ENCODE data around the gene CEP70. TPM values are rescaled to one million over a fixed set of nuclear protein-coding genes. Genes with fewer than 3 reads are reported as not detected.

The CEP70 gene
- total and polyA plus RNA-seq, 10 of the 15 experiments (the other 5 are each of a cell fraction or from before 2014, with no cell fraction given), result 1.4 to 9.3 (median 2.2) TPM

- DNase-seq (ENCODE audit: low read depth, low spot score) (no peak), FAIRE-seq (no peak), ATAC-seq (no peak)
- TF ChIP-seq ZNF217 (IDR thresholded peaks at IDR 0.05), result no peak
- TF ChIP-seq BCL11A (IDR thresholded peaks at IDR 0.05; ENCODE audit: low read depth, low read length), result no peak
- TF ChIP-seq, protein P1, sequence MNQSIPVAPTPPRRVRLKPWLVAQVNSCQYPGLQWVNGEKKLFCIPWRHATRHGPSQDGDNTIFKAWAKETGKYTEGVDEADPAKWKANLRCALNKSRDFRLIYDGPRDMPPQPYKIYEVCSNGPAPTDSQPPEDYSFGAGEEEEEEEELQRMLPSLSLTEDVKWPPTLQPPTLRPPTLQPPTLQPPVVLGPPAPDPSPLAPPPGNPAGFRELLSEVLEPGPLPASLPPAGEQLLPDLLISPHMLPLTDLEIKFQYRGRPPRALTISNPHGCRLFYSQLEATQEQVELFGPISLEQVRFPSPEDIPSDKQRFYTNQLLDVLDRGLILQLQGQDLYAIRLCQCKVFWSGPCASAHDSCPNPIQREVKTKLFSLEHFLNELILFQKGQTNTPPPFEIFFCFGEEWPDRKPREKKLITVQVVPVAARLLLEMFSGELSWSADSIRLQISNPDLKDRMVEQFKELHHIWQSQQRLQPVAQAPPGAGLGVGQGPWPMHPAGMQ (IDR thresholded peaks at IDR 0.05; ENCODE audit: borderline replicate concordance), result no peak
- TF ChIP-seq, protein P2, sequence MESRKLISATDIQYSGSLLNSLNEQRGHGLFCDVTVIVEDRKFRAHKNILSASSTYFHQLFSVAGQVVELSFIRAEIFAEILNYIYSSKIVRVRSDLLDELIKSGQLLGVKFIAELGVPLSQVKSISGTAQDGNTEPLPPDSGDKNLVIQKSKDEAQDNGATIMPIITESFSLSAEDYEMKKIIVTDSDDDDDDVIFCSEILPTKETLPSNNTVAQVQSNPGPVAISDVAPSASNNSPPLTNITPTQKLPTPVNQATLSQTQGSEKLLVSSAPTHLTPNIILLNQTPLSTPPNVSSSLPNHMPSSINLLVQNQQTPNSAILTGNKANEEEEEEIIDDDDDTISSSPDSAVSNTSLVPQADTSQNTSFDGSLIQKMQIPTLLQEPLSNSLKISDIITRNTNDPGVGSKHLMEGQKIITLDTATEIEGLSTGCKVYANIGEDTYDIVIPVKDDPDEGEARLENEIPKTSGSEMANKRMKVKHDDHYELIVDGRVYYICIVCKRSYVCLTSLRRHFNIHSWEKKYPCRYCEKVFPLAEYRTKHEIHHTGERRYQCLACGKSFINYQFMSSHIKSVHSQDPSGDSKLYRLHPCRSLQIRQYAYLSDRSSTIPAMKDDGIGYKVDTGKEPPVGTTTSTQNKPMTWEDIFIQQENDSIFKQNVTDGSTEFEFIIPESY (IDR thresholded peaks at IDR 0.05), result no peak
- TF ChIP-seq TAF1 (IDR thresholded peaks at IDR 0.05; ENCODE audit: borderline replicate concordance, low read depth, low read length), result no peak
- no peak for TF ChIP-seq KDM1A (IDR thresholded peaks at IDR 0.05; ENCODE audit: borderline replicate concordance)
- no peak for TF ChIP-seq SPI1 (IDR thresholded peaks at IDR 0.05; ENCODE audit: borderline replicate concordance, insufficient read depth, low read depth, low read length)
- TF ChIP-seq, protein P3, sequence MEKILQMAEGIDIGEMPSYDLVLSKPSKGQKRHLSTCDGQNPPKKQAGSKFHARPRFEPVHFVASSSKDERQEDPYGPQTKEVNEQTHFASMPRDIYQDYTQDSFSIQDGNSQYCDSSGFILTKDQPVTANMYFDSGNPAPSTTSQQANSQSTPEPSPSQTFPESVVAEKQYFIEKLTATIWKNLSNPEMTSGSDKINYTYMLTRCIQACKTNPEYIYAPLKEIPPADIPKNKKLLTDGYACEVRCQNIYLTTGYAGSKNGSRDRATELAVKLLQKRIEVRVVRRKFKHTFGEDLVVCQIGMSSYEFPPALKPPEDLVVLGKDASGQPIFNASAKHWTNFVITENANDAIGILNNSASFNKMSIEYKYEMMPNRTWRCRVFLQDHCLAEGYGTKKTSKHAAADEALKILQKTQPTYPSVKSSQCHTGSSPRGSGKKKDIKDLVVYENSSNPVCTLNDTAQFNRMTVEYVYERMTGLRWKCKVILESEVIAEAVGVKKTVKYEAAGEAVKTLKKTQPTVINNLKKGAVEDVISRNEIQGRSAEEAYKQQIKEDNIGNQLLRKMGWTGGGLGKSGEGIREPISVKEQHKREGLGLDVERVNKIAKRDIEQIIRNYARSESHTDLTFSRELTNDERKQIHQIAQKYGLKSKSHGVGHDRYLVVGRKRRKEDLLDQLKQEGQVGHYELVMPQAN (conservative IDR thresholded peaks at IDR 0.05), result no peak
- TF ChIP-seq CHD2 (IDR thresholded peaks at IDR 0.05; ENCODE audit: borderline replicate concordance, low read depth, low read length), result no peak
- no peak for TF ChIP-seq ATF7 (IDR thresholded peaks at IDR 0.05; ENCODE audit: low read depth)
- CTCF ChIA-PET, result interaction anchor here (1.4 to 1.7 kb wide), 2 partner anchors 454 to 461 kb away, joined by 5 to 6 read pairs; no protein-coding TSS in a partner anchor
- Histone ChIP-seq H4K20me1 (ENCODE audit: control insufficient read depth, insufficient read depth) (no peaks in the 10 kb centered on the region), H3K9me3 (replicated peaks; ENCODE audit: control insufficient read depth, insufficient read depth, low read length) (no peaks in the 10 kb centered on the region), H3K4me3 (no peak overlapping the region), H2AFZ (ENCODE audit: control insufficient read depth, low read depth, low read length) (no peak overlapping the region), H3K27ac (ENCODE audit: control insufficient read depth, insufficient read depth) (no peak overlapping the region), H3K4me2 (ENCODE audit: control insufficient read depth, insufficient read depth) (no peak overlapping the region), H3K27me3 (replicated peaks in 1 of 2; ENCODE audit: control insufficient read depth in 2 of 2, insufficient read depth in 2 of 2, low read length in 1 of 2) (no peaks in the 10 kb centered on the region; a peak in 3 of 4 replicates), H3K36me3 (ENCODE audit: control insufficient read depth in 2 of 2, insufficient read depth in 2 of 2, low read length in 1 of 2) (no peaks in the 10 kb centered on the region), H3K79me2 (ENCODE audit: control insufficient read depth, insufficient read depth, low read length) (no peaks in the 10 kb centered on the region), H3K4me1 (ENCODE audit: control insufficient read depth, insufficient read depth, low read length) (no peaks in the 10 kb centered on the region), H3K9ac (ENCODE audit: control insufficient read depth, insufficient read depth, low read length) (no peak overlapping the region)
- intact Hi-C loops (cut with micrococcal nuclease; ENCODE audit: unreplicated experiment), result no loop called here
- no TSS peak for BruUV-seq (replicated peaks)
- in situ Hi-C loops (cut with MboI), result no loop called here
- RAD21 ChIA-PET (ENCODE audit: unreplicated experiment), result no interaction called here
- WGBS (ENCODE audit: insufficient coverage, insufficient replicate concordance, low lambda C conversion rate, missing lambda C conversion rate), result 25% methylated on average over 4 of the region's 4 CpGs
- SMC1A ChIA-PET (ENCODE audit: uncharacterized antibody, unreplicated experiment), result no interaction called here
- POLR2A ChIA-PET, result no interaction called here
Measured at GRCh38 chr3:138461896-138462295, 132.2 kb downstream of the CEP70 start.

All from GM12878 (cell line).